Upper lobe of left lung (tissue), 4 donors: ENCODE measurements around the gene LZTR1.

Experiments used
- POLR2AphosphoS5 ChIP-seq, 2 donors: sonication (generic); formaldehyde crosslinking; IDR thresholded peaks; one replicate each; pipeline ENCODE4 v1.5.1; 2017; ENCODE audit warnings: antibody characterized with exemption in 2 of 2
- TF ChIP-seq, protein P1 (sequence below), 6 experiments: fragments of 450-650 bp in 4 of 6; fragments of 200-600 bp in 2 of 6; sonication (generic) in 2 of 6; IDR thresholded peaks; one replicate each; pipeline ENCODE4 v1.5.1; 2016 to 2019; ENCODE audit warnings: antibody characterized with exemption in 6 of 6

DNA sequence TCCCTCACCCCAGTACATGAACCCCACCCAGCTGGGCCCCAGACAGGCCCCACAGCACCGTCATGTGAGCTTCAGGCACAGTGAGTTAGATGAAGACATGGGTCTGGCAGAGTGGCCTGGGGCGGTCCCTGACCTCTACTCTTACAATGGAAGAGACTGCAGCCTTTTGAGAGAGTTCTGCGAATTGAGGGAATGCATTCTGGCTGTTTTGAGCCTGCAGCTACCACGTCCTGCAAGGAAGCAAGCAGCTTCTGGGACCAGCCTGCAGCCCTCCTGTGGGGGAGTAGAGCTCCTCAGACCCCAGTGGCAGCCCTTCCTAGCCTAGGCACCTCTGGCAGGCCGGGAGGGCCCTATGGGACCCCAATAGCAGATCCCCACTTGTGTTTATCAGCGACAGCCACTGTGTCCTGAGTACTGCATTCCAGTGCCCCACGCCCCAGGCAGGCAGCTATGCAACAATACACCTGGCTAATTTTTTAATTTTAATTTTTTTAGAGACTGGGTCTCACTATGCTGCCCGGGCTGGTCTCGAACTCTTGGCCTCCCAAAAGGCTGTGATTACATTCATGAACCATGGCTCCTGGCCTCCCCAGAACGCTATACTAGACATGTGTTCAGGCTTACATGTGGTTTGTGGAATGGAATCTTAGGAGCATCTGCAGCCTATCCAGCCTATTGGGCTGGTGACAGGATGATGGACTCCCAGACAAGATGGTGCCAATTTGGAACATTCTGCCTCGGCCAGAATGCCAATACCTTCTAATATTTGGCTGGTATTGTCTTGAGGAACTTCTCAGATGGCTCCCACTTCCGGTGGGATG, 51.0 kb downstream of the LZTR1 start:
- TF ChIP-seq, protein P1, sequence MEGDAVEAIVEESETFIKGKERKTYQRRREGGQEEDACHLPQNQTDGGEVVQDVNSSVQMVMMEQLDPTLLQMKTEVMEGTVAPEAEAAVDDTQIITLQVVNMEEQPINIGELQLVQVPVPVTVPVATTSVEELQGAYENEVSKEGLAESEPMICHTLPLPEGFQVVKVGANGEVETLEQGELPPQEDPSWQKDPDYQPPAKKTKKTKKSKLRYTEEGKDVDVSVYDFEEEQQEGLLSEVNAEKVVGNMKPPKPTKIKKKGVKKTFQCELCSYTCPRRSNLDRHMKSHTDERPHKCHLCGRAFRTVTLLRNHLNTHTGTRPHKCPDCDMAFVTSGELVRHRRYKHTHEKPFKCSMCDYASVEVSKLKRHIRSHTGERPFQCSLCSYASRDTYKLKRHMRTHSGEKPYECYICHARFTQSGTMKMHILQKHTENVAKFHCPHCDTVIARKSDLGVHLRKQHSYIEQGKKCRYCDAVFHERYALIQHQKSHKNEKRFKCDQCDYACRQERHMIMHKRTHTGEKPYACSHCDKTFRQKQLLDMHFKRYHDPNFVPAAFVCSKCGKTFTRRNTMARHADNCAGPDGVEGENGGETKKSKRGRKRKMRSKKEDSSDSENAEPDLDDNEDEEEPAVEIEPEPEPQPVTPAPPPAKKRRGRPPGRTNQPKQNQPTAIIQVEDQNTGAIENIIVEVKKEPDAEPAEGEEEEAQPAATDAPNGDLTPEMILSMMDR (IDR thresholded peaks at IDR 0.05) = no peak
- no peak for TF ChIP-seq POLR2AphosphoS5 (IDR thresholded peaks at IDR 0.05)
